ENCODE results near the gene DOCK4. TPM values are rescaled to one million over a fixed set of nuclear protein-coding genes. Genes with fewer than 3 reads are reported as not detected.

DOCK4 gene
- total RNA-seq, 1 donor from 2014 or later = 10.6 TPM

DNA sequence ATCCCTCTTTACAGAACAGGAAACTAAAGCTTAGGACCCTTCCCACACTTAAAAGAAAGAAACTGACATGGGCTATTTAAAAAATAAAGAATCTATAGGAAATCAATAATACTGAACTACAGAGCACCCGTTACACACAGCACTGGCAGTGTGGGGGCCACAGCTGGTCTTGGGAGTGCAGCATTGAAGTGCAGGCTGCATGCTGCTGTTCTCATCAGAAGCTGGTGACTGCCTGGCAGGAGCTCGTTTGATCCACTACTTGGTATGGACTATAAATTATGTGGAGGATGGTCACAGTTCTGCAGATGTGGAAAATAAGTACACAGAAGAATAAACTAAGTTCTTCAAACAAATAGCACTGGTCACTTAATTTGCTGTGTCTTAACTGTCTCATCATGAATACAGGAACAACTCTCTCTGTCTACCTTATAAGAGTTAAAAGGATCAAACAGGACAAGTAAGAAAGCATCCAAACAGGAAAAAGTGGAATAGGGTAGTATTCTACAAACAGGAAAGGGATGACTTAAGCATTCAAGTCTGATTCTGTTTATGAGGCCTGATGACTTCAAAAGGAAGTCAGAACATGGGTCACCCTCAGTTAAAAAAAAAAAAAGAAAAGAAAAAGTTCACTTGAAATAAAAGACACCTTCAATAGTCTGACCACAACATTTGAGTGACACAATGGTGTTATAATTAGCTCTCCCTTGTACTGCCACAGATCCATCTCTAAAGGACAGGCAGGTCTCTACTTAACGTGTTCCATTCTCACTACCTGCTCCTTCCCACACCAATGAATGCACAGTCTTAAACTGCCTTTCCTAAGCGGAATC, 21.0 kb downstream of the DOCK4 start:
- TF ChIP-seq, protein P1, sequence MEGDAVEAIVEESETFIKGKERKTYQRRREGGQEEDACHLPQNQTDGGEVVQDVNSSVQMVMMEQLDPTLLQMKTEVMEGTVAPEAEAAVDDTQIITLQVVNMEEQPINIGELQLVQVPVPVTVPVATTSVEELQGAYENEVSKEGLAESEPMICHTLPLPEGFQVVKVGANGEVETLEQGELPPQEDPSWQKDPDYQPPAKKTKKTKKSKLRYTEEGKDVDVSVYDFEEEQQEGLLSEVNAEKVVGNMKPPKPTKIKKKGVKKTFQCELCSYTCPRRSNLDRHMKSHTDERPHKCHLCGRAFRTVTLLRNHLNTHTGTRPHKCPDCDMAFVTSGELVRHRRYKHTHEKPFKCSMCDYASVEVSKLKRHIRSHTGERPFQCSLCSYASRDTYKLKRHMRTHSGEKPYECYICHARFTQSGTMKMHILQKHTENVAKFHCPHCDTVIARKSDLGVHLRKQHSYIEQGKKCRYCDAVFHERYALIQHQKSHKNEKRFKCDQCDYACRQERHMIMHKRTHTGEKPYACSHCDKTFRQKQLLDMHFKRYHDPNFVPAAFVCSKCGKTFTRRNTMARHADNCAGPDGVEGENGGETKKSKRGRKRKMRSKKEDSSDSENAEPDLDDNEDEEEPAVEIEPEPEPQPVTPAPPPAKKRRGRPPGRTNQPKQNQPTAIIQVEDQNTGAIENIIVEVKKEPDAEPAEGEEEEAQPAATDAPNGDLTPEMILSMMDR (conservative IDR thresholded peaks at IDR 0.05; ENCODE audit: low read depth, low read length) = no peak
- no peak overlapping the region for H3K4me3 ChIP-seq (ENCODE audit: low read depth, low read length)
- DNase-seq (ENCODE audit: low read depth) = no peak

DNA sequence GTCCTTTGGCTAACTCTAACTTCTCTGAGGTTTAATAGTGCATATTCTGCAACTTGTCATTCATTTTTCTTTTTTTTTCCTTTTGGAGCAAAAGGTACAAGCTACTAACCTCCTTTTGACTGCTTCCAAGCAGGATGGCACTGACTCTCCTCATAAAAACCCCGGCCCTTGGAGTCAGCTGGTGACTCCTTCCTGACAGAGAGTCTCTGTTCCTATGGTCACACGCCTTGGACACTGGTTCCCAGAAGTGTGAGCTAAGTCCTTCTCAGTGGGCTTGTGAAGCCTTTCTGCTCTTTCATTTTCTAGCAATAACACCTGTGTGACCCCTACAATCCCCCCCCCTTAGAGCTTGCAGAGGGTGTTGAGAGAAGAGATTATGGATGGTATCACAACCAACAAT, 21.7 kb downstream of the DOCK4 start:
- no peak for DNase-seq (ENCODE audit: low read depth)
- TF ChIP-seq, protein P1 (conservative IDR thresholded peaks at IDR 0.05; ENCODE audit: low read depth, low read length) = no peak
- no peak overlapping the region for H3K4me3 ChIP-seq (ENCODE audit: low read depth, low read length)

DNA sequence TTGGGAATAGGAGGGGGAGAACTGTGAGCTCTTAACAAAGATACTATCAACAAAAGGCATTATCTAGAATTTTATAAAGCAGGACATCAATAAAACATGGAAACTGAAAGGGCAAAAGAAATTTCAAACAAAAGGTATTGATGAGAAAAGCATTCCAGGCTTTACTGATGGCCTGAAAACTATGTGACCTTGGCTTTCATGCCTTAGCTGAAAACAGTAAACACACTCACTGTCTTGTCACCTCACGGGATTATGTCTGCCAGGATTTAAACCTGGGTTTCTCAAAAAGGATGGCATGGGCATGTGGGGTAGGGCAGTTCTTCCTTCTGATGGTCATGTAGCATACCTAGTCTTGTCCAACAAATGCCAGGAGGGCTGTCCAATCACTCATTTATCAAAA, 22.9 kb downstream of the DOCK4 start:
- no peak overlapping the region for H3K4me3 ChIP-seq (ENCODE audit: low read depth, low read length)
- no peak for DNase-seq (ENCODE audit: low read depth)
- TF ChIP-seq, protein P1 (conservative IDR thresholded peaks at IDR 0.05; ENCODE audit: low read depth, low read length) = no peak

DNA sequence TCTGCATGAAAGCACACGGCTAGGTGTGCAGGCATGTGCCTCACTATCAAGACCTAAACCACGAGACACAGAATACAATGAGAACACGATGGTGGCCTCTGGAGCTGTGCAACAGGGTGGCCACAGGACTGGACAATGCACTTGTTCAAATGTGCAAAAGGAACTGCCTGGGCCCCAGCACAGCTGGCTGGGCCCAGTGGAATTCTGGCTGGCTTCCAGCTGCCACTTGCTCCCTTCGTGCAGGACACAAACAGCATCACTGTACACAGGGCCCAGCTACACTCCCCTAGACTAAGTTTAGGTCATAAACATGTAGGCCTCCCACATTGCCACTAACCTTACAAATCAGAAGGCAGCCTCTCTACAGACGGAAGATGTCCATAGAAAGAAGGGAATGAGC, 23.4 kb downstream of the DOCK4 start:
- TF ChIP-seq, protein P1 (conservative IDR thresholded peaks at IDR 0.05; ENCODE audit: low read depth, low read length) = no peak
- DNase-seq (ENCODE audit: low read depth) = no peak
- no peak overlapping the region for H3K4me3 ChIP-seq (ENCODE audit: low read depth, low read length)

DNA sequence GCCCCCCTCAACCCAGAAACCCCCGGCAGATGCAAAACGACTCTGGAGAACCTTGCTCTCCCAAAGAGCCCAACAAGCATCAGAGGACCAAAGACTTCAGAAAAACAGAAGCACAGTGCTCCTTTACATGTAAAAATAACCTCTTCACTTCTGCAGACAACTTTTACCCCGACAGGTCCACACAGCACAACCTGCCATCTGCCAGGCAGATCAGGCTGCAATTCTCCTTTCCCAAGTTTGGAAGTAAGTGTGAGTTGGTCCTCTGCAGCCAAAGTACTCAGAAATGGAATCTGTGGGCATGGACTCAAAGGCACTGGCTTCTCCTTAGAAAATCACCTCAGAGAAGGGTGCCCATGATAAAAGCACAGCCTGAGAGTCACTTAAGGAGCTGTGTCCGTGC, 26.0 kb downstream of the DOCK4 start:
- TF ChIP-seq, protein P1 (conservative IDR thresholded peaks at IDR 0.05; ENCODE audit: low read depth, low read length) = no peak
- DNase-seq (ENCODE audit: low read depth) = no peak
- H3K4me3 ChIP-seq (ENCODE audit: low read depth, low read length) = no peak overlapping the region

DNA sequence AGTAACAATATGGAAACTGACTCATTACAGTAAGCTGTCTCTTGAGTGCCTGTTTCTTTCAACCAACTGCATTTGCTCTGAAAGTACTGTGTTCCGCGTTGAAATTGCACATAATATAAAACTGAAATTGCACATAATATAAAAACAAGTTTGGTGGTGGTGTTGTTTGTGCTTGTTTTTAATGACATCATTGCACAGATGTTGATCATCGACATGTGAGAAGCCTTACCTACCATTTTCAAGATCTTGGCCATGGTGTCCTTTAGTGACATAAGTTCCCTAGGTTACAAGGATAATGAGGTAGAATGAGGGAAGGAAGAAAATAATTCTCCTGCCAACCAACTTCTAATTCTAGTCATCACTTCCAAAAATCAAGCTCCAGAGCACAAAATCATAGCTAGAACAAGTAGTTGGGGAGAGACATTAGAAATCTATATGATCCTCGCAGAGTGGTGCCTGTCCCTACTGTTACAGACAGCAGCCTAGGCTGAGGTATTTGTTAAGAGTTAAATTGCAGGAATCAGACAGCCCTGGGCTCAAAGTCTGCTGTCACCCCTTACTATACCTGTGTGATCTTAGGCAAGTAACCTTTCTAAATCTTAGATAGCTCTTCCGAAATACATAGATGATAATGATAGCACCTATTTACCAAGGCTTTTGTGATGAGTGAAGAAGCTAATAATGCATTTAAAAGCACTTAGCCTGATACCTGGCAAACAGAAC, 29.3 kb downstream of the DOCK4 start:
- no peak overlapping the region for H3K4me3 ChIP-seq (ENCODE audit: low read depth, low read length)
- no peak for DNase-seq (ENCODE audit: low read depth)
- TF ChIP-seq, protein P1 (conservative IDR thresholded peaks at IDR 0.05; ENCODE audit: low read depth, low read length) = no peak
